Mononuclear cell (primary cell): Measurements from ENCODE around the gene SHB. TPM values are rescaled to one million over a fixed set of nuclear protein-coding genes. Genes with fewer than 3 reads are reported as not detected.

Experiments
- H3K27me3 ChIP-seq: 2 replicates; pipeline ENCODE4 v1.6.0; 2011; ENCODE audit warnings: low read length, control low read depth; ENCODE audit not compliant: insufficient read depth
- H3K4me1 ChIP-seq: 2 replicates; pipeline ENCODE4 v1.5.1; 2011; ENCODE audit warnings: mild to moderate bottlenecking, low read length, control low read depth; ENCODE audit not compliant: insufficient read depth
- H3K4me3 ChIP-seq: 2 replicates; pipeline ENCODE4 v1.5.1; 2011; ENCODE audit warnings: mild to moderate bottlenecking, low read length, moderate library complexity
- H3K9me3 ChIP-seq: 2 replicates; pipeline ENCODE4 v1.5.1; 2011; ENCODE audit warnings: low read depth, mild to moderate bottlenecking, control low read depth, low read length
- total RNA-seq: library from RNA; depleted of rRNA; stranded (reverse); fragments of >200 nt; gene quantifications from one replicate; pipeline ENCODE4 v1.2.3, GENCODE V29; 2012

SHB gene
- total RNA-seq, 1 donor: 5.2 TPM

GRCh38 chr9:38044706-38045105 is 24.3 kb downstream of the SHB start:
- Histone ChIP-seq H3K4me1 (peaks cover 33% of the 10 kb centered on the region), H3K9me3 (no peaks in the 10 kb centered on the region), H3K27me3 (no peaks in the 10 kb centered on the region), H3K4me3 (no peak overlapping the region)

- Histone ChIP-seq H3K4me1 (peaks cover 40% of the 10 kb centered on the region), H3K4me3 (no peak overlapping the region)
Measured at GRCh38 chr9:38043931-38044623, 24.9 kb downstream of the SHB start.

GRCh38 chr9:38042626-38043357 is 26.2 kb downstream of the SHB start:
- H3K27me3 ChIP-seq: no peaks in the 10 kb centered on the region
- peaks cover 37% of the 10 kb centered on the region for H3K4me1 ChIP-seq
- H3K9me3 ChIP-seq: no peaks in the 10 kb centered on the region
- H3K4me3 ChIP-seq: no peak overlapping the region

More at GRCh38 chr9:38043931-38044623, 24.9 kb downstream of the SHB start:
- Histone ChIP-seq H3K9me3 (no peaks in the 10 kb centered on the region), H3K27me3 (no peaks in the 10 kb centered on the region)

- peaks cover 26% of the 10 kb centered on the region for H3K4me1 ChIP-seq
- no peak overlapping the region for H3K4me3 ChIP-seq
- H3K9me3 ChIP-seq: no peaks in the 10 kb centered on the region
- no peaks in the 10 kb centered on the region for H3K27me3 ChIP-seq
Measured at GRCh38 chr9:38041564-38042243, 27.3 kb downstream of the SHB start.

GRCh38 chr9:38039907-38040682 is 28.9 kb downstream of the SHB start:
- Histone ChIP-seq H3K9me3 (no peaks in the 10 kb centered on the region), H3K4me3 (no peak overlapping the region), H3K4me1 (peaks cover 18% of the 10 kb centered on the region), H3K27me3 (no peaks in the 10 kb centered on the region)

GRCh38 chr9:38039090-38039906 is 29.7 kb downstream of the SHB start:
- H3K4me1 ChIP-seq: peaks cover 18% of the 10 kb centered on the region
- no peak overlapping the region for H3K4me3 ChIP-seq
- H3K27me3 ChIP-seq: no peaks in the 10 kb centered on the region
- H3K9me3 ChIP-seq: no peaks in the 10 kb centered on the region

GRCh38 chr9:38038307-38039089 is 30.5 kb downstream of the SHB start:
- H3K4me3 ChIP-seq: no peak overlapping the region
- H3K9me3 ChIP-seq: no peaks in the 10 kb centered on the region
- peaks cover 18% of the 10 kb centered on the region for H3K4me1 ChIP-seq
- no peaks in the 10 kb centered on the region for H3K27me3 ChIP-seq

GRCh38 chr9:38037981-38038306 is 31.1 kb downstream of the SHB start:
- H3K4me1 ChIP-seq: peaks cover 18% of the 10 kb centered on the region
- H3K9me3 ChIP-seq: no peaks in the 10 kb centered on the region
- no peaks in the 10 kb centered on the region for H3K27me3 ChIP-seq
- no peak overlapping the region for H3K4me3 ChIP-seq

- Histone ChIP-seq H3K4me1 (peaks cover 18% of the 10 kb centered on the region), H3K4me3 (no peak overlapping the region), H3K9me3 (no peaks in the 10 kb centered on the region), H3K27me3 (no peaks in the 10 kb centered on the region)
Measured at GRCh38 chr9:38036359-38037084, 32.5 kb downstream of the SHB start.

- Histone ChIP-seq H3K4me1 (peaks cover 18% of the 10 kb centered on the region), H3K4me3 (no peak overlapping the region), H3K27me3 (no peaks in the 10 kb centered on the region), H3K9me3 (no peaks in the 10 kb centered on the region)
Measured at GRCh38 chr9:38035873-38036272, 33.2 kb downstream of the SHB start.

GRCh38 chr9:38033941-38034340 is 35.1 kb downstream of the SHB start:
- H3K27me3 ChIP-seq: no peaks in the 10 kb centered on the region
- H3K4me3 ChIP-seq: no peak overlapping the region
- no peaks in the 10 kb centered on the region for H3K9me3 ChIP-seq
- peaks cover 12% of the 10 kb centered on the region for H3K4me1 ChIP-seq

- peaks cover 7% of the 10 kb centered on the region for H3K4me1 ChIP-seq
- H3K4me3 ChIP-seq: no peak overlapping the region
- no peaks in the 10 kb centered on the region for H3K9me3 ChIP-seq
- no peaks in the 10 kb centered on the region for H3K27me3 ChIP-seq
Measured at GRCh38 chr9:38032266-38033110, 36.5 kb downstream of the SHB start.
